ENCODE measurements around the gene SPATA9.
A peak's percentile ranks its signal among the peaks of the same experiment; 100 is the strongest.

GRCh38 chr5:95620870-95621838 is 61.6 kb downstream of the SPATA9 start:
- TF ChIP-seq CTCF (IDR thresholded peaks at IDR 0.05) (peak; percentile 13; the same call in 1 of the 2 replicates), POLR2AphosphoS5 (IDR thresholded peaks at IDR 0.05; ENCODE audit: low read depth, low read length) (no peak), REST (IDR thresholded peaks at IDR 0.05; ENCODE audit: insufficient read depth in 1 of 2, low read depth in 2 of 2, low read length in 1 of 2) (no peak), SIN3A (IDR thresholded peaks at IDR 0.05; ENCODE audit: borderline replicate concordance, insufficient read depth, low read depth, low read length) (0 out of 2 replicates have a peak, but pooled peaks have one; percentile 10), TCF7L2 (IDR thresholded peaks at IDR 0.05; ENCODE audit: low read depth, low read length) (no peak)
